ENCODE results near the gene LAMB4. TPM values are rescaled to one million over a fixed set of nuclear protein-coding genes. Genes with fewer than 3 reads are reported as not detected.

The LAMB4 gene
- polyA plus RNA-seq, 1 of the 3 experiments (the other 2 are of a cell fraction), result 0.36 TPM

DNA sequence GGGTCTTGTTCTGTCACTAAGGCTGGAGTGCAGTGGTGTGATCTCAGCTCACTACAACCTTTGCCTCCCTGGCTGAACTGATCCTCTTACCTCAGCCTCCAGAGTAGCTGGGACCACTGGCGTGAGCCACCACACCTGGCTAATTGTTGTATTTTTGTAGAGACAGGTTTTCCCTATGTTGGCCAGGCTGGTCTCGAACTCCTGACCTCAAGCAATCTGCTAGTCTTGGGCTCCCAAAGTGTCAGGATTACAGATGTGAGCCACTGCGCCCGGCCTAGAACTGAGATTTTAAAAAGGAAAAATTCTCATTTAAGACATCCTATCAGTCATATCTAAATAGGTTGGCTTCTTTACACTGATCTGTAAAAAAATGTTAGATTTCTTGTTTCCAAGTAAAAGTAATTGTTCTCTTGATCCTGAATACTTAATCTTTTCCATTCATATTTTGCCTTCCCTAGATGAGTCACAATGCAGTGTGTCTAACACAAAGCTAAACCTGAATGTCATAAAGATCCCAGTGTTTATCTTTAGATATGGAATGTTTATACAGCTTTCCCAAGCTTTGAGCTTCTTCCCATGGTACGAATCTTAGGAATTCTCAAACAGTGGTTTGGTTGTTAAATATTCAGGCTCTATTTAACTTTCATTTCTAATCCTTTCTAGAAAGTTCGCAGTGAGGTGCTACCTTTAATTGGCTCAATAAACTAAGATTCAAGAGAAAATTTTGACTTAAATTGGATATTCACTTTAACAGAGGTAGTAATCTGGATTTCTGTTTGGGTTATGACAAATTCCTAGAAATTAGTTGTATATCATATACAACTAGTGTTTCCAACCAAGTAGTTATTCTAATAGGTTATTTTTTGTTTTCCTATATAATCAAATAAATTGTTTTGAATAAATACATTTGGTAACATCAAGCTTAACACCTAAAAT lies 115.1 kb downstream of the LAMB4 start:
- H3K27ac ChIP-seq (ENCODE audit: low read depth in 2 of 2, low read length in 1 of 2), result peak overlapping the region; percentile 25 to 95; a peak in 3 of 4 replicates
- peak overlapping the region; percentile 53; the same call in 1 of the 2 replicates for H3K9ac ChIP-seq

More for the DNA sequence above, 115.1 kb downstream of the LAMB4 start:
- Histone ChIP-seq H4K20me1 (ENCODE audit: insufficient read depth) (no peaks in the 10 kb centered on the region), H3F3A (replicated peaks; ENCODE audit: insufficient read depth) (peaks cover 43% of the 10 kb centered on the region), H3K9me2 (no peaks in the 10 kb centered on the region), H3K4me1 (ENCODE audit: control insufficient read depth in 1 of 2, insufficient read depth in 2 of 2, low read depth in 1 of 2, low read length in 1 of 2) (peaks cover 16 to 50% of the 10 kb centered on the region in 2 experiments), H3K9me3 (no peaks in the 10 kb centered on the region), H3K79me2 (ENCODE audit: insufficient read depth) (no peaks in the 10 kb centered on the region), H3K36me3 (replicated peaks in 1 of 2; ENCODE audit: control insufficient read depth in 1 of 2, insufficient read depth in 2 of 2, low read length in 1 of 2) (no peaks in the 10 kb centered on the region), H3K4me2 (peak overlapping the region; percentile 54), H3K27me3 (ENCODE audit: insufficient read depth) (no peaks in the 10 kb centered on the region), H3K4me3 (ENCODE audit: low read depth in 2 of 2, low read length in 1 of 2) (no peak overlapping the region), H2AFZ (ENCODE audit: low read depth) (no peak overlapping the region)
- CTCF ChIA-PET, result interaction anchor here (0.7 to 5.6 kb wide), 12 partner anchors 9 to 136 kb away, joined by 3 to 32 read pairs (median 5); partner anchors contain the start of gene LAMB1
- DNase-seq, result no peak
- POLR2A ChIA-PET, result no interaction called here
- WGBS (ENCODE audit: low lambda C conversion rate), result 66% methylated on average over 6 of the region's 6 CpGs
- TF ChIP-seq FOSL2 (IDR thresholded peaks at IDR 0.05; ENCODE audit: borderline replicate concordance, low read depth) (peak; percentile 70; the same call in 1 of the 2 replicates), CTCF (IDR thresholded peaks at IDR 0.05) (no peak), CHD2 (IDR thresholded peaks at IDR 0.05; ENCODE audit: low read length, partially characterized antibody) (no peak), RCOR1 (IDR thresholded peaks at IDR 0.05; ENCODE audit: low read length) (no peak), JUND (IDR thresholded peaks at IDR 0.05) (peak; percentile 59; the same call in 1 of the 2 replicates), GATA2 (CRISPR knock-in tag; IDR thresholded peaks at IDR 0.05) (no peak), TEAD4 (IDR thresholded peaks at IDR 0.05; ENCODE audit: borderline replicate concordance, insufficient read depth) (peak; percentile 39; the same call in 1 of the 2 replicates), FOXM1 (IDR thresholded peaks at IDR 0.05; ENCODE audit: low read depth) (no peak), NFIC (IDR thresholded peaks at IDR 0.05; ENCODE audit: borderline replicate concordance) (peak; percentile 18; the same call in 1 of the 2 replicates), NRF1 (IDR thresholded peaks at IDR 0.05; ENCODE audit: low read depth, low read length) (no peak), GABPA (IDR thresholded peaks at IDR 0.05; ENCODE audit: low read depth) (no peak), TCF12 (IDR thresholded peaks at IDR 0.05) (peak; percentile 87), RXRA (IDR thresholded peaks at IDR 0.05; ENCODE audit: borderline replicate concordance, low read depth) (peak; percentile 7; the same call in 1 of the 2 replicates)
- TF ChIP-seq, protein P1, sequence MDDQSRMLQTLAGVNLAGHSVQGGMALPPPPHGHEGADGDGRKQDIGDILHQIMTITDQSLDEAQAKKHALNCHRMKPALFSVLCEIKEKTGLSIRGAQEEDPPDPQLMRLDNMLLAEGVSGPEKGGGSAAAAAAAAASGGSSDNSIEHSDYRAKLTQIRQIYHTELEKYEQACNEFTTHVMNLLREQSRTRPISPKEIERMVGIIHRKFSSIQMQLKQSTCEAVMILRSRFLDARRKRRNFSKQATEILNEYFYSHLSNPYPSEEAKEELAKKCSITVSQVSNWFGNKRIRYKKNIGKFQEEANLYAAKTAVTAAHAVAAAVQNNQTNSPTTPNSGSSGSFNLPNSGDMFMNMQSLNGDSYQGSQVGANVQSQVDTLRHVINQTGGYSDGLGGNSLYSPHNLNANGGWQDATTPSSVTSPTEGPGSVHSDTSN (IDR thresholded peaks at IDR 0.05), result peak; percentile 52
- TF ChIP-seq, protein P2, sequence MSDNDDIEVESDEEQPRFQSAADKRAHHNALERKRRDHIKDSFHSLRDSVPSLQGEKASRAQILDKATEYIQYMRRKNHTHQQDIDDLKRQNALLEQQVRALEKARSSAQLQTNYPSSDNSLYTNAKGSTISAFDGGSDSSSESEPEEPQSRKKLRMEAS (IDR thresholded peaks at IDR 0.05; ENCODE audit: low read depth), result 0 out of 2 replicates have a peak, but pooled peaks have one; percentile 16
